Ishikawa (cell line): Measurements from ENCODE around the gene RNF186.

Experiments used
- CEBPB ChIP-seq: IDR thresholded peaks from 2 replicates; pipeline ENCODE4 v1.6.1; 2012
- CREB1 ChIP-seq: IDR thresholded peaks from 2 replicates; pipeline ENCODE4 v1.6.1; 2012; ENCODE audit warnings: low read depth
- EGR1 ChIP-seq: IDR thresholded peaks from 2 replicates; pipeline ENCODE4 v1.6.1; 2012
- EP300 ChIP-seq: IDR thresholded peaks from 2 replicates; pipeline ENCODE4 v1.6.1; 2012; ENCODE audit warnings: borderline replicate concordance
- FOXM1 ChIP-seq: IDR thresholded peaks from 2 replicates; pipeline ENCODE4 v1.6.1; 2012; ENCODE audit warnings: low read depth, borderline replicate concordance
- NFIC ChIP-seq: IDR thresholded peaks from 2 replicates; pipeline ENCODE4 v1.6.1; 2012
- RAD21 ChIP-seq: IDR thresholded peaks from 2 replicates; pipeline ENCODE4 v1.6.1; 2012; ENCODE audit warnings: low read depth
- TAF1 ChIP-seq: IDR thresholded peaks from 2 replicates; pipeline ENCODE4 v1.6.1; 2012; ENCODE audit warnings: low read depth, mild to moderate bottlenecking
- TCF12 ChIP-seq: IDR thresholded peaks from 2 replicates; pipeline ENCODE4 v1.6.1; 2012; ENCODE audit warnings: low read depth
- TEAD4 ChIP-seq: IDR thresholded peaks from 2 replicates; pipeline ENCODE4 v1.6.1; 2012
- YY1 ChIP-seq: IDR thresholded peaks from 2 replicates; pipeline ENCODE4 v1.6.1; 2012; ENCODE audit warnings: low read depth
- ZBTB7A ChIP-seq: IDR thresholded peaks from 2 replicates; pipeline ENCODE4 v1.6.1; 2012; ENCODE audit warnings: low read depth
- TF ChIP-seq, protein P1 (sequence below): IDR thresholded peaks from 2 replicates; pipeline ENCODE4 v1.6.1; 2012
- TF ChIP-seq, protein P2 (sequence below): IDR thresholded peaks from 2 replicates; pipeline ENCODE4 v1.6.1; 2012
- TF ChIP-seq, protein P3 (sequence below): IDR thresholded peaks from 2 replicates; pipeline ENCODE4 v1.6.1; 2012; ENCODE audit warnings: low read depth, mild to moderate bottlenecking

RNF186 gene

DNA sequence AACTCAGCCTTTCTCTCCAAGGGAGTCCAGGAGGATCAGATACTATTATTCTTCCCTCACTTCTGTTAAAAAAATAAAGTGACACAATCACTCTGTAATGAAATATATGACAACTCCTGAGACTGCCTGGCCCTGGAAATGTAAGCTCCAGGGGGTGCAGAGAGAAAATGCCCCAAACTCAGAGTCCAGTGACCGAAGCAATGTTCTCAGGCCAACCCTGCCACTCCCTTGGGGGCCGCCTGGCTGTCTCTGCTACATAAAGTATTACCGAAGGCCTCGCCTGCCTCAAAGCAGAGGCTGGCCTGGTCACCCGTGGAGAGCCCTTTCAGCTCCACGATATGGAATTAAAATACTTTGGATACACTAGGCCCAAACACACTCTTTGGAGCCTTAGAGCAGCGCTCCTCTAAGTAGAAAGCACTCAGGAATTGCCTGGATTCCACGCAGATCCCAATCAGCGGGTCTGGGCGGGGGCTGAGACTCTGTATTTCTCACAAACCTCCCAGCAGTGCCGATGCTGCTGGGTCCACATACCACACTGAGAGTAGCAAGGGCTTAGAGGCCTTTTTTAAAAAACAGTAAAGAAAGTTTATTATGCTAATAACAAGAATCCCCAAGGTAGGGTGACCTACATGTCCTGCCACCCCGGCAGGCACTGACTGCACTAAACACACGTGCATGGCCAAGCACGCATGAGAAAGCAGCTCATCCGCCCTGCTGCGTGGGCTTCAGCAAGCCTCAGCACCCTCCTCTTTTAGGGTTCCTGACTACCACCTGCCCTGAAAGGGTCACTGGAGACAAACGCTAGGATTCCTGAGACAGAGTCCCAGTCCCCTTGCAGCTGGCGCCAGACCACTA is 46.5 kb downstream of the RNF186 start:
- TF ChIP-seq, protein P1, sequence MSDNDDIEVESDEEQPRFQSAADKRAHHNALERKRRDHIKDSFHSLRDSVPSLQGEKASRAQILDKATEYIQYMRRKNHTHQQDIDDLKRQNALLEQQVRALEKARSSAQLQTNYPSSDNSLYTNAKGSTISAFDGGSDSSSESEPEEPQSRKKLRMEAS: no peak
- TF ChIP-seq FOXM1 (no peak), TAF1 (no peak), EGR1 (no peak), CREB1 (no peak), TCF12 (no peak), CEBPB (no peak), YY1 (no peak), EP300 (no peak), TEAD4 (no peak), NFIC (no peak), RAD21 (no peak), ZBTB7A (no peak)
- TF ChIP-seq, protein P2, sequence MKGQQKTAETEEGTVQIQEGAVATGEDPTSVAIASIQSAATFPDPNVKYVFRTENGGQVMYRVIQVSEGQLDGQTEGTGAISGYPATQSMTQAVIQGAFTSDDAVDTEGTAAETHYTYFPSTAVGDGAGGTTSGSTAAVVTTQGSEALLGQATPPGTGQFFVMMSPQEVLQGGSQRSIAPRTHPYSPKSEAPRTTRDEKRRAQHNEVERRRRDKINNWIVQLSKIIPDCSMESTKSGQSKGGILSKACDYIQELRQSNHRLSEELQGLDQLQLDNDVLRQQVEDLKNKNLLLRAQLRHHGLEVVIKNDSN: no peak
- TF ChIP-seq, protein P3, sequence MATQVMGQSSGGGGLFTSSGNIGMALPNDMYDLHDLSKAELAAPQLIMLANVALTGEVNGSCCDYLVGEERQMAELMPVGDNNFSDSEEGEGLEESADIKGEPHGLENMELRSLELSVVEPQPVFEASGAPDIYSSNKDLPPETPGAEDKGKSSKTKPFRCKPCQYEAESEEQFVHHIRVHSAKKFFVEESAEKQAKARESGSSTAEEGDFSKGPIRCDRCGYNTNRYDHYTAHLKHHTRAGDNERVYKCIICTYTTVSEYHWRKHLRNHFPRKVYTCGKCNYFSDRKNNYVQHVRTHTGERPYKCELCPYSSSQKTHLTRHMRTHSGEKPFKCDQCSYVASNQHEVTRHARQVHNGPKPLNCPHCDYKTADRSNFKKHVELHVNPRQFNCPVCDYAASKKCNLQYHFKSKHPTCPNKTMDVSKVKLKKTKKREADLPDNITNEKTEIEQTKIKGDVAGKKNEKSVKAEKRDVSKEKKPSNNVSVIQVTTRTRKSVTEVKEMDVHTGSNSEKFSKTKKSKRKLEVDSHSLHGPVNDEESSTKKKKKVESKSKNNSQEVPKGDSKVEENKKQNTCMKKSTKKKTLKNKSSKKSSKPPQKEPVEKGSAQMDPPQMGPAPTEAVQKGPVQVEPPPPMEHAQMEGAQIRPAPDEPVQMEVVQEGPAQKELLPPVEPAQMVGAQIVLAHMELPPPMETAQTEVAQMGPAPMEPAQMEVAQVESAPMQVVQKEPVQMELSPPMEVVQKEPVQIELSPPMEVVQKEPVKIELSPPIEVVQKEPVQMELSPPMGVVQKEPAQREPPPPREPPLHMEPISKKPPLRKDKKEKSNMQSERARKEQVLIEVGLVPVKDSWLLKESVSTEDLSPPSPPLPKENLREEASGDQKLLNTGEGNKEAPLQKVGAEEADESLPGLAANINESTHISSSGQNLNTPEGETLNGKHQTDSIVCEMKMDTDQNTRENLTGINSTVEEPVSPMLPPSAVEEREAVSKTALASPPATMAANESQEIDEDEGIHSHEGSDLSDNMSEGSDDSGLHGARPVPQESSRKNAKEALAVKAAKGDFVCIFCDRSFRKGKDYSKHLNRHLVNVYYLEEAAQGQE: no peak

GRCh38 chr1:19765623-19766022 is 49.5 kb downstream of the RNF186 start:
- no peak for TF ChIP-seq CREB1

DNA sequence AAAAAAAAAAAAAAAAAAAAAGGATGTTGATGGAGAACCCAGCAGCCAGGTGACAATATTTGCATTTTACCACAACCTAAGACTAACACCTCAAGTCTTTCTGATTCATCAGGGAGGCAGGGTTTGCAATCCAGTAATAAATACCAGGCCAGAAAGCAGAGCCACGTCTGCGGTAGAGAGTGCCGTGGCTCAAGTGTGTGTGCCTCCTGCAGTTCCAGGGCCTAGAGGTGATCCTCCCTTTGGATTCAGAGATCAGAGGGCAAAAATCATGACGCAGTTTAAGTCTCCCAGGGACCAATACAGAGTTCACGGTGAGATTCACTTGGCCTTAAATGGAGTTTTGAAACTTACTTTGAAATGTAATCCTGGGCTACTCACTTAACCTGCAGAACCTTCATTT is 50.2 kb downstream of the RNF186 start:
- no peak for TF ChIP-seq ZBTB7A
- TF ChIP-seq CREB1: no peak
- no peak for TF ChIP-seq CEBPB
- TF ChIP-seq, protein P2: no peak
- TF ChIP-seq, protein P1: no peak
- no peak for TF ChIP-seq EP300
- no peak for TF ChIP-seq FOXM1
- TF ChIP-seq TCF12: no peak
- no peak for TF ChIP-seq NFIC
- TF ChIP-seq EGR1: no peak
- no peak for TF ChIP-seq YY1
- TF ChIP-seq RAD21: no peak
- TF ChIP-seq, protein P3: no peak
- no peak for TF ChIP-seq TAF1
- no peak for TF ChIP-seq TEAD4
